ENCODE measurements around the gene STARD3.
"Not testable (repeated sequence)": the region's sequence is repeated elsewhere in the genome, so short reads cannot be mapped to it uniquely, and the experiment has no call there.

The STARD3 gene

GRCh38 chr17:39699157-39699817 is 62.3 kb downstream of the STARD3 start:
- DNase-seq, result not testable (repeated sequence)

- DNase-seq, result no peak
Observed at GRCh38 chr17:39699818-39700147, 62.8 kb downstream of the STARD3 start, which contains the start of gene ERBB2. ERBB2 (plus strand) TSS chr17:39700064; CDS start chr17:39700239, 175 bp downstream.

GRCh38 chr17:39700148-39700987 is 63.4 kb downstream of the STARD3 start:
- no peak for DNase-seq

GRCh38 chr17:39701012-39701783 is 64.3 kb downstream of the STARD3 start:
- no peak for DNase-seq

- no peak for DNase-seq
Observed at GRCh38 chr17:39701784-39702422, 65.0 kb downstream of the STARD3 start.

GRCh38 chr17:39702901-39703893 is 66.3 kb downstream of the STARD3 start:
- no peak for DNase-seq

- no peak for DNase-seq
Observed at GRCh38 chr17:39703913-39704312, 67.0 kb downstream of the STARD3 start.

GRCh38 chr17:39704821-39705551 is 68.0 kb downstream of the STARD3 start:
- DNase-seq, result no peak

- DNase-seq, result no peak
Observed at GRCh38 chr17:39705786-39706348, 68.9 kb downstream of the STARD3 start.

- DNase-seq, result no peak
Observed at GRCh38 chr17:39706383-39706782, 69.4 kb downstream of the STARD3 start.

GRCh38 chr17:39706921-39707337 is 70.0 kb downstream of the STARD3 start:
- DNase-seq, result no peak

GRCh38 chr17:39709319-39709997 is 72.5 kb downstream of the STARD3 start:
- no peak for DNase-seq

- DNase-seq, result no peak
Observed at GRCh38 chr17:39709998-39710964, 73.3 kb downstream of the STARD3 start.

- DNase-seq, result not testable (repeated sequence)
Observed at GRCh38 chr17:39711071-39711470, 74.1 kb downstream of the STARD3 start.

- DNase-seq, result no peak
Observed at GRCh38 chr17:39711851-39712250, 74.9 kb downstream of the STARD3 start.
